ENCODE measurements around the gene SGCE.

SGCE gene

GRCh38 chr7:94562525-94562924 lies 93.4 kb downstream of the SGCE start:
- no peak for DNase-seq
- H3K27ac ChIP-seq (ENCODE audit: low read length): no peak overlapping the region
- no peak for TF ChIP-seq EZH2phosphoT487 (IDR thresholded peaks at IDR 0.05; ENCODE audit: low read length)
- no peak for TF ChIP-seq EZH2 (optimal IDR thresholded peaks at IDR 0.05; ENCODE audit: low read depth, low read length)
- TF ChIP-seq CTCF (IDR thresholded peaks at IDR 0.05; ENCODE audit: low read length): no peak

GRCh38 chr7:94561841-94562514 lies 94.0 kb downstream of the SGCE start:
- H3F3A ChIP-seq (ENCODE audit: insufficient read depth, low read length): no peaks in the 10 kb centered on the region
- no peaks in the 10 kb centered on the region for H3K27me3 ChIP-seq (replicated peaks; ENCODE audit: insufficient read depth, low read length)
- no peak for DNase-seq
- H4K20me1 ChIP-seq (ENCODE audit: insufficient read depth, low read length): no peaks in the 10 kb centered on the region
- TF ChIP-seq EZH2phosphoT487 (IDR thresholded peaks at IDR 0.05; ENCODE audit: low read length) (no peak), CTCF (IDR thresholded peaks at IDR 0.05; ENCODE audit: low read length) (no peak), EZH2 (optimal IDR thresholded peaks at IDR 0.05; ENCODE audit: low read depth, low read length) (no peak)
- no peak overlapping the region for H3K9ac ChIP-seq (ENCODE audit: low read length)
- no peaks in the 10 kb centered on the region for H3K79me2 ChIP-seq (ENCODE audit: low read length)
- H3K27ac ChIP-seq (ENCODE audit: low read length): no peak overlapping the region
- H3K4me2 ChIP-seq (ENCODE audit: low read depth, low read length): no peak overlapping the region
- H3K4me3 ChIP-seq (ENCODE audit: low read length): no peak overlapping the region
- H3K9me3 ChIP-seq (replicated peaks; ENCODE audit: insufficient read depth, low read length): no peaks in the 10 kb centered on the region
- H3K4me1 ChIP-seq (ENCODE audit: low read length): no peaks in the 10 kb centered on the region
- no peak overlapping the region for H2AFZ ChIP-seq (ENCODE audit: low read length)
- H3K9me2 ChIP-seq (replicated peaks; ENCODE audit: insufficient read depth, low read length): no peaks in the 10 kb centered on the region
- no peaks in the 10 kb centered on the region for H3K36me3 ChIP-seq (replicated peaks; ENCODE audit: insufficient read depth, low read length)

More at GRCh38 chr7:94562525-94562924, 93.4 kb downstream of the SGCE start:
- H4K20me1 ChIP-seq (ENCODE audit: insufficient read depth, low read length): no peaks in the 10 kb centered on the region
- H2AFZ ChIP-seq (ENCODE audit: low read length): no peak overlapping the region
- no peaks in the 10 kb centered on the region for H3K79me2 ChIP-seq (ENCODE audit: low read length)
- H3K4me2 ChIP-seq (ENCODE audit: low read depth, low read length): no peak overlapping the region
- no peaks in the 10 kb centered on the region for H3F3A ChIP-seq (ENCODE audit: insufficient read depth, low read length)
- H3K27me3 ChIP-seq (replicated peaks; ENCODE audit: insufficient read depth, low read length): no peaks in the 10 kb centered on the region
- no peak overlapping the region for H3K4me3 ChIP-seq (ENCODE audit: low read length)
- H3K9ac ChIP-seq (ENCODE audit: low read length): no peak overlapping the region
- H3K9me2 ChIP-seq (replicated peaks; ENCODE audit: insufficient read depth, low read length): no peaks in the 10 kb centered on the region
- H3K36me3 ChIP-seq (replicated peaks; ENCODE audit: insufficient read depth, low read length): no peaks in the 10 kb centered on the region
- H3K9me3 ChIP-seq (replicated peaks; ENCODE audit: insufficient read depth, low read length): no peaks in the 10 kb centered on the region
- H3K4me1 ChIP-seq (ENCODE audit: low read length): no peaks in the 10 kb centered on the region

- no peaks in the 10 kb centered on the region for H3K36me3 ChIP-seq (replicated peaks; ENCODE audit: insufficient read depth, low read length)
- H3K27ac ChIP-seq (ENCODE audit: low read length): no peak overlapping the region
- H3K4me1 ChIP-seq (ENCODE audit: low read length): no peaks in the 10 kb centered on the region
- H3F3A ChIP-seq (ENCODE audit: insufficient read depth, low read length): no peaks in the 10 kb centered on the region
- H4K20me1 ChIP-seq (ENCODE audit: insufficient read depth, low read length): no peaks in the 10 kb centered on the region
- H3K79me2 ChIP-seq (ENCODE audit: low read length): no peaks in the 10 kb centered on the region
- H3K27me3 ChIP-seq (replicated peaks; ENCODE audit: insufficient read depth, low read length): no peaks in the 10 kb centered on the region
- no peak overlapping the region for H3K4me3 ChIP-seq (ENCODE audit: low read length)
- H2AFZ ChIP-seq (ENCODE audit: low read length): no peak overlapping the region
- no peak for DNase-seq
- H3K9ac ChIP-seq (ENCODE audit: low read length): no peak overlapping the region
- H3K9me3 ChIP-seq (replicated peaks; ENCODE audit: insufficient read depth, low read length): no peaks in the 10 kb centered on the region
- H3K4me2 ChIP-seq (ENCODE audit: low read depth, low read length): no peak overlapping the region
- H3K9me2 ChIP-seq (replicated peaks; ENCODE audit: insufficient read depth, low read length): no peaks in the 10 kb centered on the region
- no peak for TF ChIP-seq EZH2phosphoT487 (IDR thresholded peaks at IDR 0.05; ENCODE audit: low read length)
- no peak for TF ChIP-seq CTCF (IDR thresholded peaks at IDR 0.05; ENCODE audit: low read length)
- TF ChIP-seq EZH2 (optimal IDR thresholded peaks at IDR 0.05; ENCODE audit: low read depth, low read length): no peak
These were observed 96.0 kb downstream of the SGCE start for GRCh38 chr7:94559972-94560371.
